Gastrocnemius medialis (tissue), 4 donors: ENCODE results near the gene TMCO4. TPM values are rescaled to one million over a fixed set of nuclear protein-coding genes. Genes with fewer than 3 reads are reported as not detected.
A peak's percentile ranks its signal among the peaks of the same experiment; 100 is the strongest.

Source experiments
- ATAC-seq, 2 donors: fragments of 150-250 bp; one replicate each; pipeline ENCODE4 v1.9.1; 2016
- DNase-seq, 2 donors: peaks; one replicate each; pipeline ENCODE4 v3.0.0-alpha.2; 2019
- H3K27ac ChIP-seq, 4 donors: fragments of 200-600 bp; sonication (generic); 1 replicate in 1 of 4; 2 replicates in 3 of 4; pipeline ENCODE4 v1.5.1; 2016 to 2018; ENCODE audit warnings: mild to moderate bottlenecking in 2 of 4, moderate library complexity in 1 of 4
- H3K27me3 ChIP-seq, 3 donors: fragments of 200-600 bp; sonication (generic) in 2 of 3; 1 replicate in 1 of 3; 2 replicates in 2 of 3; pipeline versions ENCODE4 v1.5.1 to v1.6.0; 2016 to 2019; ENCODE audit warnings: mild to moderate bottlenecking in 1 of 3, moderate library complexity in 1 of 3
- H3K36me3 ChIP-seq, 2 donors: fragments of 200-600 bp; sonication (generic) in 1 of 2; one replicate each; pipeline ENCODE4 v1.5.1; 2017 to 2018
- H3K4me1 ChIP-seq, 2 donors: fragments of 200-600 bp; sonication (generic) in 1 of 2; one replicate each; pipeline ENCODE4 v1.5.1; 2016 to 2017; ENCODE audit warnings: mild to moderate bottlenecking in 2 of 2
- H3K4me3 ChIP-seq, 4 donors: fragments of 200-600 bp; sonication (generic) in 3 of 4; 1 replicate in 1 of 4; 2 replicates in 3 of 4; pipeline ENCODE4 v1.5.1; 2016 to 2019; ENCODE audit warnings: mild to moderate bottlenecking in 2 of 4
- H3K9me3 ChIP-seq, 3 donors: fragments of 200-600 bp; sonication (generic) in 2 of 3; 1 replicate in 1 of 3; 2 replicates in 2 of 3; pipeline ENCODE4 v1.5.1; 2016 to 2019
- POLR2A ChIP-seq, 2 donors: fragments of 450-650 bp; IDR thresholded peaks; one replicate each; pipeline ENCODE4 v1.6.1; 2017; ENCODE audit warnings: antibody characterized with exemption in 2 of 2, mild to moderate bottlenecking in 2 of 2, moderate library complexity in 2 of 2
- in situ Hi-C, 4 donors: fragments of 200-750 bp; cut with MboI; loops; one replicate each; pipeline versions ENCODE4 v1.15.0 to v1.8.0; 2017; ENCODE audit warnings: low sequenced_read_pairs in 4 of 4
- intact Hi-C: fragments of 100-400 bp; cut with DNase I; formaldehyde crosslinking; loops from one replicate; pipeline ENCODE4 v1.15.1; 2023; ENCODE audit warnings: low total_unique reads
- total RNA-seq, 4 donors: library from RNA; depleted of rRNA; stranded (reverse); fragments of >200 nt; gene quantifications; one replicate each; pipeline versions ENCODE4 v1.1.0 to v1.2.3, GENCODE V29; 2016
- TF ChIP-seq, protein P1 (sequence below), 5 experiments: fragments of 450-650 bp in 3 of 5; fragments of 200-600 bp in 2 of 5; sonication (generic) in 2 of 5; IDR thresholded peaks in 4 of 5; conservative IDR thresholded peaks in 1 of 5; 1 replicate in 4 of 5; 2 replicates in 1 of 5; pipeline ENCODE4 v1.5.1; 2016 to 2019; ENCODE audit warnings: antibody characterized with exemption in 5 of 5, mild to moderate bottlenecking in 3 of 5, moderate library complexity in 3 of 5

TMCO4 gene
- total RNA-seq, 4 donors from 2014 or later = 0.95 to 3.9 (median 2.4) TPM

DNA sequence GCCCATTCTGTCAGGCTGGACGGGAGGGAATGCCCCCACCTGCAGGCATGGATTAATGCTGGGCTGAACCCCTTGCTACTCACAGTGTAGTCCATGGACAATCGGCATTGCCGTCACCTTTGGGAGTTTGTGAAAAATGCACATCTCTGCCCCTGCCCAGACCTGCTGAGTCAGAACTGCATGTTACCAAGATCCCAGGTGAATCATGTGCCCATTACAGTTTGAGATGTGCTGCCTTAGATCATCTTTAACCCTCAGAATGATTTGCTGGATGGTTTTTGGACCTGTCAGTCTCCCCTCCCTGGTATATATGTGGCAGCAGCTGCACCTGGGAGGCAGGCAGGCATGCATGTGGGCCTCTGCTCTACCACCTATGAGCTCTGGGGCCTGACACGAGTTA is 120.0 kb downstream of the TMCO4 start:
- Histone ChIP-seq H3K4me3 (no peak overlapping the region), H3K27ac (no peak overlapping the region), H3K9me3 (no peaks in the 10 kb centered on the region), H3K4me1 (no peaks in the 10 kb centered on the region), H3K36me3 (no peaks in the 10 kb centered on the region), H3K27me3 (no peaks in the 10 kb centered on the region)
- no peak for ATAC-seq
- DNase-seq = no peak
- intact Hi-C loops (no loop called here), in situ Hi-C loops (no loop called here)
- TF ChIP-seq, protein P1, sequence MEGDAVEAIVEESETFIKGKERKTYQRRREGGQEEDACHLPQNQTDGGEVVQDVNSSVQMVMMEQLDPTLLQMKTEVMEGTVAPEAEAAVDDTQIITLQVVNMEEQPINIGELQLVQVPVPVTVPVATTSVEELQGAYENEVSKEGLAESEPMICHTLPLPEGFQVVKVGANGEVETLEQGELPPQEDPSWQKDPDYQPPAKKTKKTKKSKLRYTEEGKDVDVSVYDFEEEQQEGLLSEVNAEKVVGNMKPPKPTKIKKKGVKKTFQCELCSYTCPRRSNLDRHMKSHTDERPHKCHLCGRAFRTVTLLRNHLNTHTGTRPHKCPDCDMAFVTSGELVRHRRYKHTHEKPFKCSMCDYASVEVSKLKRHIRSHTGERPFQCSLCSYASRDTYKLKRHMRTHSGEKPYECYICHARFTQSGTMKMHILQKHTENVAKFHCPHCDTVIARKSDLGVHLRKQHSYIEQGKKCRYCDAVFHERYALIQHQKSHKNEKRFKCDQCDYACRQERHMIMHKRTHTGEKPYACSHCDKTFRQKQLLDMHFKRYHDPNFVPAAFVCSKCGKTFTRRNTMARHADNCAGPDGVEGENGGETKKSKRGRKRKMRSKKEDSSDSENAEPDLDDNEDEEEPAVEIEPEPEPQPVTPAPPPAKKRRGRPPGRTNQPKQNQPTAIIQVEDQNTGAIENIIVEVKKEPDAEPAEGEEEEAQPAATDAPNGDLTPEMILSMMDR (IDR thresholded peaks at IDR 0.05 in 4 of 5, conservative IDR thresholded peaks at IDR 0.05 in 1 of 5) = no peak
- TF ChIP-seq POLR2A (IDR thresholded peaks at IDR 0.05) = no peak

DNA sequence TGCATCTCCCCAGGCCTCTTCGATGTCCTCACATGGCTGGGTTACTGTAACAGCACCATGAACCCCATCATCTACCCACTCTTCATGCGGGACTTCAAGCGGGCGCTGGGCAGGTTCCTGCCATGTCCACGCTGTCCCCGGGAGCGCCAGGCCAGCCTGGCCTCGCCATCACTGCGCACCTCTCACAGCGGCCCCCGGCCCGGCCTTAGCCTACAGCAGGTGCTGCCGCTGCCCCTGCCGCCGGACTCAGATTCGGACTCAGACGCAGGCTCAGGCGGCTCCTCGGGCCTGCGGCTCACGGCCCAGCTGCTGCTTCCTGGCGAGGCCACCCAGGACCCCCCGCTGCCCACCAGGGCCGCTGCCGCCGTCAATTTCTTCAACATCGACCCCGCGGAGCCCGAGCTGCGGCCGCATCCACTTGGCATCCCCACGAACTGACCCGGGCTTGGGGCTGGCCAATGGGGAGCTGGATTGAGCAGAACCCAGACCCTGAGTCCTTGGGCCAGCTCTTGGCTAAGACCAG is 120.7 kb downstream of the TMCO4 start:
- H3K9me3 ChIP-seq = no peaks in the 10 kb centered on the region
- H3K27ac ChIP-seq = no peak overlapping the region
- in situ Hi-C loops (no loop called here), intact Hi-C loops (no loop called here)
- no peak for TF ChIP-seq POLR2A (IDR thresholded peaks at IDR 0.05)
- TF ChIP-seq, protein P1 (IDR thresholded peaks at IDR 0.05 in 4 of 5, conservative IDR thresholded peaks at IDR 0.05 in 1 of 5) = no peak
- no peaks in the 10 kb centered on the region for H3K4me1 ChIP-seq
- no peaks in the 10 kb centered on the region for H3K27me3 ChIP-seq
- H3K4me3 ChIP-seq = no peak overlapping the region
- H3K36me3 ChIP-seq = no peaks in the 10 kb centered on the region
- DNase-seq (no peak), ATAC-seq (no peak)

DNA sequence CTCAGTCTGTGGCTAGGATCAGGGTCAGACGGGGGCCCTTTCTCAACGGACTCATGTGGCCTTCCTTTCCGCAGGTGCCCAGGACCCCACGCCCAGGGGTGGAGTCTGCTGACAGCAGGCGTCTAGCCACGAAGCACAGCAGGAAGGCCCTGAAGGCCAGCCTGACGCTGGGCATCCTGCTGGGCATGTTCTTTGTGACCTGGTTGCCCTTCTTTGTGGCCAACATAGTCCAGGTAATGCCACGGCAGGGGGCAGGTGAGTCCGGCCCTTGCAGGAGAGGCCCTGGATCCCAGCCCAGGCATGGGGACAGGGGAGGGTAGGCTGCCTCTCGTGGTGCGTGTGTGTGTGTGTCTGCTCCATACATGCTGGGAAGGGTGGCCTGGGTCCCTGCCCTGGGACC is 121.2 kb downstream of the TMCO4 start:
- Histone ChIP-seq H3K27me3 (no peaks in the 10 kb centered on the region), H3K27ac (no peak overlapping the region), H3K9me3 (no peaks in the 10 kb centered on the region), H3K4me1 (no peaks in the 10 kb centered on the region), H3K4me3 (no peak overlapping the region), H3K36me3 (no peaks in the 10 kb centered on the region)
- TF ChIP-seq, protein P1 (IDR thresholded peaks at IDR 0.05 in 4 of 5, conservative IDR thresholded peaks at IDR 0.05 in 1 of 5) = no peak
- no peak for TF ChIP-seq POLR2A (IDR thresholded peaks at IDR 0.05)
- in situ Hi-C loops = no loop called here
- DNase-seq = no peak
- intact Hi-C loops = no loop called here
- no peak for ATAC-seq

- no peak for TF ChIP-seq POLR2A (IDR thresholded peaks at IDR 0.05)
- TF ChIP-seq, protein P1 (IDR thresholded peaks at IDR 0.05 in 4 of 5, conservative IDR thresholded peaks at IDR 0.05 in 1 of 5) = no peak
- DNase-seq (peak; percentile 19 to 60), ATAC-seq (peak; percentile 18 to 33)
- no peak overlapping the region for H3K4me3 ChIP-seq
- in situ Hi-C loops = no loop called here
- H3K27me3 ChIP-seq = peaks cover 0 to 4% (median 0%) of the 10 kb centered on the region in 3 donors
- no peaks in the 10 kb centered on the region for H3K9me3 ChIP-seq
- no peak overlapping the region for H3K27ac ChIP-seq
- no peaks in the 10 kb centered on the region for H3K36me3 ChIP-seq
- H3K4me1 ChIP-seq = no peaks in the 10 kb centered on the region
- intact Hi-C loops = no loop called here
Observed at GRCh38 chr1:19676438-19676922, 123.2 kb downstream of the TMCO4 start.

GRCh38 chr1:19675797-19676196 is 123.9 kb downstream of the TMCO4 start:
- DNase-seq (no peak), ATAC-seq (no peak)
- intact Hi-C loops = no loop called here
- Histone ChIP-seq H3K4me3 (no peak overlapping the region), H3K9me3 (no peaks in the 10 kb centered on the region), H3K4me1 (no peaks in the 10 kb centered on the region), H3K27me3 (peaks cover 0 to 4% (median 0%) of the 10 kb centered on the region in 3 donors), H3K36me3 (no peaks in the 10 kb centered on the region), H3K27ac (no peak overlapping the region)
- TF ChIP-seq, protein P1 (IDR thresholded peaks at IDR 0.05 in 4 of 5, conservative IDR thresholded peaks at IDR 0.05 in 1 of 5) = no peak
- TF ChIP-seq POLR2A (IDR thresholded peaks at IDR 0.05) = no peak
- in situ Hi-C loops = no loop called here
